Tibial nerve (tissue), 4 donors: ENCODE measurements around the gene ARL4C. TPM values are rescaled to one million over a fixed set of nuclear protein-coding genes. Genes with fewer than 3 reads are reported as not detected.

Experiments
- DNase-seq, 2 donors: peaks; one replicate each; pipeline ENCODE4 v3.0.0-alpha.2; 2019; ENCODE audit warnings: low spot score in 2 of 2
- H3K27ac ChIP-seq, 4 donors: fragments of 200-600 bp; sonication (generic) in 3 of 4; one replicate each; pipeline ENCODE4 v1.5.1; 2017 to 2019; ENCODE audit warnings: mild to moderate bottlenecking in 1 of 4
- H3K27me3 ChIP-seq, 2 donors: fragments of 200-600 bp; sonication (generic) in 1 of 2; one replicate each; pipeline versions ENCODE4 v1.5.1 to v1.6.0; 2017 to 2019
- H3K36me3 ChIP-seq, 3 donors: fragments of 200-600 bp; sonication (generic); one replicate each; pipeline ENCODE4 v1.5.1; 2018 to 2019
- H3K4me1 ChIP-seq, 4 donors: fragments of 200-600 bp; sonication (generic) in 3 of 4; one replicate each; pipeline ENCODE4 v1.5.1; 2017 to 2019
- H3K4me3 ChIP-seq, 4 donors: fragments of 200-600 bp; sonication (generic) in 3 of 4; one replicate each; pipeline ENCODE4 v1.5.1; 2017 to 2019; ENCODE audit warnings: mild to moderate bottlenecking in 1 of 4, moderate library complexity in 1 of 4
- H3K9me3 ChIP-seq, 4 donors: fragments of 200-600 bp; sonication (generic) in 3 of 4; one replicate each; pipeline ENCODE4 v1.5.1; 2017 to 2019
- CTCF ChIP-seq, 5 experiments: fragments of 200-600 bp in 3 of 5; fragments of 450-650 bp in 2 of 5; sonication (generic) in 3 of 5; IDR thresholded peaks; one replicate each; pipeline ENCODE4 v1.5.1; 2016 to 2019; ENCODE audit warnings: antibody characterized with exemption in 5 of 5, mild to moderate bottlenecking in 3 of 5, moderate library complexity in 2 of 5
- EP300 ChIP-seq, 2 donors: sonication (generic); formaldehyde crosslinking; IDR thresholded peaks; one replicate each; pipeline ENCODE4 v1.6.1; 2017; ENCODE audit warnings: antibody characterized with exemption in 2 of 2, mild to moderate bottlenecking in 1 of 2
- POLR2A ChIP-seq, 2 donors: fragments of 450-650 bp; IDR thresholded peaks; one replicate each; pipeline ENCODE4 v1.6.1; 2017; ENCODE audit warnings: antibody characterized with exemption in 2 of 2, mild to moderate bottlenecking in 2 of 2, moderate library complexity in 2 of 2
- WGBS, 2 donors: methylation state at CpG; one replicate each; pipeline ENCODE4 v1.1.5; 2018; 5-methylcytosine and 5-hydroxymethylcytosine counted together
- total RNA-seq, 4 donors: library from RNA; depleted of rRNA; stranded (reverse); fragments of >200 nt; gene quantifications; one replicate each; pipeline ENCODE4 v1.1.0, GENCODE V29; 2016

The ARL4C gene
- total RNA-seq, 4 donors from 2014 or later = 5.5 to 13.3 (median 10.8) TPM

- TF ChIP-seq EP300 (IDR thresholded peaks at IDR 0.05) = peak in 1 of 2 donors; percentile 2
- TF ChIP-seq POLR2A (IDR thresholded peaks at IDR 0.05) = no peak
- H3K27ac ChIP-seq = peak overlapping the region in 2 of 4 donors; percentile 41 to 78
- peaks cover 0 to 15% of the 10 kb centered on the region in 2 donors for H3K27me3 ChIP-seq
- peak overlapping the region in 2 of 4 donors; percentile 59 to 87 for H3K4me3 ChIP-seq
- no peak for DNase-seq
- peaks cover 0 to 22% (median 18%) of the 10 kb centered on the region in 4 donors for H3K4me1 ChIP-seq
- 70 to 81% methylated on average over 4 of the region's 4 CpGs for whole genome bisulfite sequencing, 2 donors
- H3K9me3 ChIP-seq = no peaks in the 10 kb centered on the region
- no peaks in the 10 kb centered on the region for H3K36me3 ChIP-seq
Observed at GRCh38 chr2:234493796-234494195, 3.1 kb downstream of the ARL4C start.

DNA sequence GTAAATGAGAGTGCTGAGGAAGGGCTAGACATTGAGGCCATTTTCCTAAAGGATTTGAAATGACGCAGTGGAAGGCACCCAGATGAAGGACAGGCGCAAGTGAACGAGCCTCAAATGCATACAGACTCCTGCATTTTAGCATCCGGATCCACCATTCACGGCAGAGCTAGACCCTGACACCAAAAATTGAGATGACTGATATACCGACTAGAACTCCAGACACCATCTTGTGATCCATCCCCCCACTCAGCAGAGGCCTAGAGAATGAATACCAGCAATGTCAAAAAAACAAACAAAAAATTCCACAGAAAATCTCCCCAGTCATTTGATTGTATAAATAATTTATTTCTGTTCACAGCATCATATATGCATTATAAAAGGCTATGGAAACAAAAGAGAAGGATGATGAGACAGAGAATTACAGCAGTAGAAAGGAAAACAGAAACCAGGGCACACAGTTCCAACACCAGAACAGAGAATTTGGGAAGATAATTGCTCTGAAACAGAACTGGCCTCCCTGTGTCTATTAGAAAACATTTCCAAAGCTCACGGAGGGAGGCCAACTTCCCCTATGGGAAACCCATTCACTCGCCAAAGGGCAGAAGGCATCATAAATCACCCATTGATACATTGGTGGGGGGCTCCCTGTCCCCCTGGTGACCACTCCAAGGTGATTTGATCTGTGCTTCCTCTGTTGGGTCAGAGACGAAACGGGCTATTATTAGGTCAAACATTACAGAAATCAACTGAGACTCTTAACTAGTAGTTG is 4.0 kb downstream of the ARL4C start:
- 81 to 87% methylated on average over 10 of the region's 10 CpGs for WGBS, 2 donors
- no peak for TF ChIP-seq EP300 (IDR thresholded peaks at IDR 0.05)
- no peak for TF ChIP-seq CTCF (IDR thresholded peaks at IDR 0.05)
- TF ChIP-seq POLR2A (IDR thresholded peaks at IDR 0.05) = no peak
- peak overlapping the region in 1 of 4 donors; percentile 29 for H3K27ac ChIP-seq

GRCh38 chr2:234491897-234492296 is 5.0 kb downstream of the ARL4C start:
- H3K4me1 ChIP-seq = peaks cover 0 to 22% (median 18%) of the 10 kb centered on the region in 4 donors
- no peak overlapping the region for H3K4me3 ChIP-seq
- H3K9me3 ChIP-seq = no peaks in the 10 kb centered on the region
- no peak for TF ChIP-seq EP300 (IDR thresholded peaks at IDR 0.05)
- no peak for TF ChIP-seq CTCF (IDR thresholded peaks at IDR 0.05)
- TF ChIP-seq POLR2A (IDR thresholded peaks at IDR 0.05) = no peak
- 82 to 98% methylated on average over 5 of the region's 5 CpGs for WGBS, 2 donors
- no peak overlapping the region for H3K27ac ChIP-seq
- peaks cover 0 to 15% of the 10 kb centered on the region in 2 donors for H3K27me3 ChIP-seq
- H3K36me3 ChIP-seq = no peaks in the 10 kb centered on the region
- DNase-seq = no peak

More for the DNA sequence above, 4.0 kb downstream of the ARL4C start:
- peak overlapping the region in 1 of 4 donors; percentile 87 for H3K4me3 ChIP-seq
- DNase-seq = no peak
- peaks cover 0 to 22% (median 18%) of the 10 kb centered on the region in 4 donors for H3K4me1 ChIP-seq
- H3K9me3 ChIP-seq = no peaks in the 10 kb centered on the region
- no peaks in the 10 kb centered on the region for H3K36me3 ChIP-seq
- peaks cover 0 to 15% of the 10 kb centered on the region in 2 donors for H3K27me3 ChIP-seq

DNA sequence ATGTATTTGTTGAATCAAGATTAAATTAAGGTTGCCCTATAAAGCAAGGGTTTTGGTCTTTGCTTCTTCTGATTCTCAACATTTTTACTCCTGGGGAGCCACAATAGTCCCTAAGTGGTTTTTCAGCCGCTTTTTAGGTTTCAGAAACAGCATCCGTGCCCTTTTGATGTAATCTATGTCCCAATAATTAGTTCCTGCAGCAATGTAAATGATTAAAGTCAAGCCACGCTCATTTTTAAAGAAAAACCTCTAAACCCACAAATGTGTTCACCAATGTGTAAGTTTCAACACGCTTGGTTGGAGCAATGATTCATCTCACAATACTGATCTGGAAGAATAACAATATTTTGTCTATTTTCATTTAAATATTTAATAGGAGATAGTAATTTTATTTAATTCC is 5.6 kb downstream of the ARL4C start:
- H3K27ac ChIP-seq = peak overlapping the region in 1 of 4 donors; percentile 27
- TF ChIP-seq POLR2A (IDR thresholded peaks at IDR 0.05) (no peak), CTCF (IDR thresholded peaks at IDR 0.05) (no peak), EP300 (IDR thresholded peaks at IDR 0.05) (no peak)
- H3K9me3 ChIP-seq = no peaks in the 10 kb centered on the region
- H3K4me3 ChIP-seq = no peak overlapping the region
- H3K27me3 ChIP-seq = peaks cover 0 to 15% of the 10 kb centered on the region in 2 donors
- no peaks in the 10 kb centered on the region for H3K36me3 ChIP-seq
- WGBS, 2 donors = 79 to 80% methylated on average over 4 of the region's 4 CpGs
- peaks cover 0 to 21% (median 17%) of the 10 kb centered on the region in 4 donors for H3K4me1 ChIP-seq
- no peak for DNase-seq

DNA sequence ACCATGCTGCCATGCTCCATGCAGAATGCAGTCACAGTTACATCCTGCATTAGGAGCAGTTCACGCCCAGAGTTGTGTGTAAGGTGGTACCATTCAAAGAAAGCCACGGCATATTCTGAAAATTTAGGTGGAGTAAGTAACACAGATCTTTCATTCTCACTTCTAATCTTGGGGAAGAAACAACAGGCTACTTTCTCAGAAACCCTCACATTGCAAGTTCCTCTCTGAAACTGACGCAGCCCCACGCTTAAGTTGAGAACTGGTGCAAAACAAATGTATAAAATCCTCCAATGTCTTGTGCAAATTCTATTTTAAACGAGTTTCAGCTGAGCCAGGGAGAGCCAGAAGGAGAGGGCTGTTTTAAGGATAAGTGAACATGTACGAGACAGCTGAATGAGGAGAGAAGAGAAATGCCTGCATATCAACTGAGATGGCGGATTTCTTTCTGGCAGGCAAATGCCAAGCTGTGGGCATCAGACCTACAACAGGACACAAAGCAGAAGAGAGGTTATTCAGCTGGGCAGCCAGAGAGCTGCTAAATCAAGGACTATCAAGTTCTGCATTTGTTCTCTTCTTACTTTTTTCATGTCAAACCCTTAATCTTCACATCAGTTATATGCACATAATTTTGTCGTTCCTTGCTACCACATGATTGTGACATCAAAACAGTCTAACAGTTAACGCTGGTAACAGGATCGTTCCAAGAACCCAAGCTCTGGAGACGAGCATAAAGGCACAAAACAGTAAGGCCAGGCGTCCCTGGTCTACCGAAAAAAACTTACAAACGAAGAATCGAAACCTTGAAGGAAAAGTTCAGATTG is 6.4 kb downstream of the ARL4C start:
- peaks cover 0 to 12% of the 10 kb centered on the region in 2 donors for H3K27me3 ChIP-seq
- H3K36me3 ChIP-seq = no peaks in the 10 kb centered on the region
- H3K27ac ChIP-seq = peak overlapping the region in 2 of 4 donors; percentile 20 to 27
- peak overlapping the region in 1 of 4 donors; percentile 2 for H3K4me3 ChIP-seq
- no peaks in the 10 kb centered on the region for H3K9me3 ChIP-seq
- TF ChIP-seq POLR2A (IDR thresholded peaks at IDR 0.05) = no peak
- no peak for TF ChIP-seq CTCF (IDR thresholded peaks at IDR 0.05)
- TF ChIP-seq EP300 (IDR thresholded peaks at IDR 0.05) = no peak
- WGBS, 2 donors = 75 to 81% methylated on average over 15 of the region's 15 CpGs
- H3K4me1 ChIP-seq = peaks cover 0 to 13% (median 10%) of the 10 kb centered on the region in 4 donors
- no peak for DNase-seq
